Adrenal gland (tissue), 5 donors: ENCODE measurements around the gene PLXNC1.

ENCODE experiments used
- CTCF ChIP-seq, 6 experiments: fragments of 450-650 bp in 4 of 6; fragments of 200-600 bp in 2 of 6; sonication (generic) in 1 of 6; IDR thresholded peaks; 1 replicate in 5 of 6; 2 replicates in 1 of 6; pipeline versions ENCODE4 v1.5.1 to v1.8.0; 2016 to 2021; ENCODE audit warnings: antibody characterized with exemption in 6 of 6, mild to moderate bottlenecking in 2 of 6, moderate library complexity in 1 of 6
- POLR2A ChIP-seq, 2 donors: fragments of 450-650 bp; IDR thresholded peaks; one replicate each; pipeline ENCODE4 v1.6.1; 2017; ENCODE audit warnings: antibody characterized with exemption in 2 of 2, mild to moderate bottlenecking in 2 of 2, moderate library complexity in 1 of 2
- donor health status: DM: no; HTN: no; CAD: no.

- TF ChIP-seq CTCF (IDR thresholded peaks at IDR 0.05) (no peak), POLR2A (IDR thresholded peaks at IDR 0.05) (no peak)
Measured at GRCh38 chr12:94123127-94123526, 25.2 kb upstream of the PLXNC1 start.
